ENCODE data around the gene CRLF2. TPM values are rescaled to one million over a fixed set of nuclear protein-coding genes. Genes with fewer than 3 reads are reported as not detected.
"Not testable (repeated sequence)": the region's sequence is repeated elsewhere in the genome, so short reads cannot be mapped to it uniquely, and the experiment has no call there.

Gene CRLF2
- total RNA-seq, 1 donor from 2014 or later: 0.52 TPM

DNA sequence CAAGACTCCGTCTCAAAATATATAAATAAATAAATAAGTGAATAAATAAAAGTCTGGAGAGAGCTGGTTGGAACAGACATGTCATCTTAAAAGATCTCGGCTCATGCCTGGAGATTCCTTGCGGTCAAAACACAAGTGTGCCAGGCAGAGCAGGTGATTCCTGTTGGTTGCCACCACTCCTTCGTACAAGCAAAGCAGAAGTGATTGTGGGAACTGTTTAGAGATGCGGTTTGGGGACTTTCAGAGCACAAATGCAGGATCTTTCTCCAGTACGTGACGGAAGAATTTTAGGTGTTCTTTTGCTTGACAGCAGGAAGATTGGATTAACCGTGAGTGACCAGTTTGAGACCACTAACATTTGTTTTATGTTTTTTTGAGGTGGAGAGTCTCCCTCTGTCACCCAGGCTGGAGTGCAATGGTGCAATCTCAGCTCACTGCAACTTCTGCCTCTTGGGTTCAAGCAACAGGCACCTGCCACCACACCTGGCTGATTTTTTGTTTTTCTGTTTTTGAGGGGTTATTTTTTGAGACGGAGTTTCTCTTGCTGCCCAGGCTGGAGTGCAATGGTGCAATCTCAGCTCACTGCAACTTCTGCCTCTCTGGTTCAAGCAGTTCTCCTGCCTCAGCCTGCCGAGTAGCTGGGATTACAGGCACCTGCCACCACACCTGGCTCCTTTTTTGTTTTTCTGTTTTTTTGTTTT, 2.8 kb upstream of the CRLF2 start:
- Histone ChIP-seq H3K27me3 (ENCODE audit: control insufficient read depth in 3 of 3, insufficient read depth in 3 of 3, low read length in 3 of 3) (no peaks in the 10 kb centered on the region), H3K36me3 (ENCODE audit: control insufficient read depth in 3 of 3, insufficient read depth in 3 of 3, low read length in 3 of 3) (no peaks in the 10 kb centered on the region), H3K4me3 (ENCODE audit: low read length in 3 of 3) (no peak overlapping the region)

DNA sequence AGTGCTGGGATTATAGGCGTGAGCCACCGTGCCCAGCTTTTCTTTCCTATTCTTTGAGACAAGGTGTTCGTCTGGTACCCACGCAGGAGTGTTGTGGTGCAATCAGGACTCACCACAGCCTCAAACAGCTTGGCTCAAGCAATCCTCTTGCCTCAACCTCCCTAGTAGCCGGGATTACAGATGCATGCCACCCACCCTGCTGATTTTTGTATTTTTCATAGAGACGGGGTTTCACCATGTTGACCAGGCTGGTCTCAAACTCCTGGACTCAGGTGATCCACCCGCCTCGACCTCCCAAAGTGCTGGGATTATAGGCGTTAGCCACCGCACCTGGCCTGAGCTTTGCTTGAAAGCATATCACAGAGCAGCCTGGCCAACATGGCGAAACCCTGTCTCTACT, 1.5 kb upstream of the CRLF2 start:
- Histone ChIP-seq H3K4me1 (ENCODE audit: control insufficient read depth in 3 of 3, insufficient read depth in 3 of 3, low read length in 3 of 3) (no peaks in the 10 kb centered on the region), H3K9ac (ENCODE audit: low read depth in 1 of 3, low read length in 3 of 3) (no peak overlapping the region), H3K4me3 (ENCODE audit: low read length in 3 of 3) (no peak overlapping the region), H3K27ac (ENCODE audit: low read depth, low read length) (no peak overlapping the region), H3K27me3 (ENCODE audit: control insufficient read depth in 3 of 3, insufficient read depth in 3 of 3, low read length in 3 of 3) (no peaks in the 10 kb centered on the region), H3K36me3 (ENCODE audit: control insufficient read depth in 3 of 3, insufficient read depth in 3 of 3, low read length in 3 of 3) (no peaks in the 10 kb centered on the region), H3K9me3 (ENCODE audit: control insufficient read depth in 3 of 3, low read length in 3 of 3) (no peaks in the 10 kb centered on the region)

More for the DNA sequence above, 2.8 kb upstream of the CRLF2 start:
- Histone ChIP-seq H3K9ac (ENCODE audit: low read depth in 1 of 3, low read length in 3 of 3) (no peak overlapping the region), H3K9me3 (ENCODE audit: control insufficient read depth in 3 of 3, low read length in 3 of 3) (no peaks in the 10 kb centered on the region), H3K4me1 (ENCODE audit: control insufficient read depth in 3 of 3, insufficient read depth in 3 of 3, low read length in 3 of 3) (no peaks in the 10 kb centered on the region), H3K27ac (ENCODE audit: low read depth, low read length) (no peak overlapping the region)

DNA sequence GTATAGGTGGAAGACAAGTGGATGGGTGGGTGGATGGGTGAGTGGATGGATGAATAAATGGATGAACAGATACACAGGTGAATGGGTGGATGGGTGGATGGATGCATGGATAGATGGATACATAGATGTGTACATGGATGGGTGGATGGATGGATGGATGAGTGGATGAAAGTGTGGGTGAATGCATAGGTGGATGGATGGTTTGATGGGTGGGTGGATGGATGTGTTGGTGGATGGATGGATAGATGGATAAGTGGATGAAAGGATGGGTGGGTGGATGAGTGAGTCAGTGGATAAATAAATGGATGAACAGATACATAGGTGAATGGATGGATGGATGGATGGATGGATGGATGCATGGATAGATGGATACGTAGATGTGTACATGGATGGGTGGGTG, 1.6 kb downstream of the CRLF2 start:
- H3K36me3 ChIP-seq (ENCODE audit: control insufficient read depth in 3 of 3, insufficient read depth in 3 of 3, low read length in 3 of 3): no peaks in the 10 kb centered on the region

DNA sequence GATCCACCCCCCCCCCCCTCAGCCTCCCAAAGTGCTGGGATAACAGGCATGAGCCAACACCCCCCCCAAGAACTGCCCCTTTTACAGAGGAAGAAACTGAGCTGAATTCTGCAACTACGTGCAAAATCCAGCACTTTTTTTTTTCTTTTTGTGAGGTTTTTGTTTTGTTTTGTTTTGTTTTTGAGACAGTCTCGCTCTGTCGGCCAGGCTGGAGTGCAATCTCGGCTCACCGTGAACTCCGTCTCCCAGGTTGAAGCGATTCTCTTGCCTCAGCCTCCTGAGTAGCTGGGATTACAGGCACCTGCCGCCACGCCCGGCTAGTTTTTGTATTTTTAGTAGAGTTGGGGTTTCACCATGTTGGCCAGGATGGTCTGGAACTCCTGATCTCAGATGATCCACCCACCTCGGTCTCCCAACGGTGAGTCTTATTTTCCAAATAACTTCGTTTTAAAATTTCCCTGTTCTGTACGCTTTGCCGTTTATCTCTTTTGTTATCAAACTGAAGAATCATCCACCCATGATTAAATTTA, 4.9 kb downstream of the CRLF2 start:
- H3K9me3 ChIP-seq (ENCODE audit: control insufficient read depth in 3 of 3, low read length in 3 of 3): no peaks in the 10 kb centered on the region
- H3K27ac ChIP-seq (ENCODE audit: low read depth, low read length): no peak overlapping the region
- H3K4me3 ChIP-seq (ENCODE audit: low read length in 3 of 3): no peak overlapping the region
- H3K9ac ChIP-seq (ENCODE audit: low read depth in 1 of 3, low read length in 3 of 3): no peak overlapping the region
- no peaks in the 10 kb centered on the region for H3K27me3 ChIP-seq (ENCODE audit: control insufficient read depth in 3 of 3, insufficient read depth in 3 of 3, low read length in 3 of 3)
- H3K36me3 ChIP-seq (ENCODE audit: control insufficient read depth in 3 of 3, insufficient read depth in 3 of 3, low read length in 3 of 3): no peaks in the 10 kb centered on the region
- H3K4me1 ChIP-seq (ENCODE audit: control insufficient read depth in 3 of 3, insufficient read depth in 3 of 3, low read length in 3 of 3): peaks cover 0 to 4% (median 0%) of the 10 kb centered on the region in 3 donors

More for the DNA sequence above, 1.6 kb downstream of the CRLF2 start:
- Histone ChIP-seq H3K9me3 (ENCODE audit: control insufficient read depth in 3 of 3, low read length in 3 of 3) (no peaks in the 10 kb centered on the region), H3K9ac (ENCODE audit: low read depth in 1 of 3, low read length in 3 of 3) (no peak overlapping the region), H3K27me3 (ENCODE audit: control insufficient read depth in 3 of 3, insufficient read depth in 3 of 3, low read length in 3 of 3) (no peaks in the 10 kb centered on the region), H3K4me1 (ENCODE audit: control insufficient read depth in 3 of 3, insufficient read depth in 3 of 3, low read length in 3 of 3) (peaks cover 0 to under 1% (median 0%) of the 10 kb centered on the region in 3 donors), H3K27ac (ENCODE audit: low read depth, low read length) (no peak overlapping the region), H3K4me3 (ENCODE audit: low read length in 3 of 3) (no peak overlapping the region)

DNA sequence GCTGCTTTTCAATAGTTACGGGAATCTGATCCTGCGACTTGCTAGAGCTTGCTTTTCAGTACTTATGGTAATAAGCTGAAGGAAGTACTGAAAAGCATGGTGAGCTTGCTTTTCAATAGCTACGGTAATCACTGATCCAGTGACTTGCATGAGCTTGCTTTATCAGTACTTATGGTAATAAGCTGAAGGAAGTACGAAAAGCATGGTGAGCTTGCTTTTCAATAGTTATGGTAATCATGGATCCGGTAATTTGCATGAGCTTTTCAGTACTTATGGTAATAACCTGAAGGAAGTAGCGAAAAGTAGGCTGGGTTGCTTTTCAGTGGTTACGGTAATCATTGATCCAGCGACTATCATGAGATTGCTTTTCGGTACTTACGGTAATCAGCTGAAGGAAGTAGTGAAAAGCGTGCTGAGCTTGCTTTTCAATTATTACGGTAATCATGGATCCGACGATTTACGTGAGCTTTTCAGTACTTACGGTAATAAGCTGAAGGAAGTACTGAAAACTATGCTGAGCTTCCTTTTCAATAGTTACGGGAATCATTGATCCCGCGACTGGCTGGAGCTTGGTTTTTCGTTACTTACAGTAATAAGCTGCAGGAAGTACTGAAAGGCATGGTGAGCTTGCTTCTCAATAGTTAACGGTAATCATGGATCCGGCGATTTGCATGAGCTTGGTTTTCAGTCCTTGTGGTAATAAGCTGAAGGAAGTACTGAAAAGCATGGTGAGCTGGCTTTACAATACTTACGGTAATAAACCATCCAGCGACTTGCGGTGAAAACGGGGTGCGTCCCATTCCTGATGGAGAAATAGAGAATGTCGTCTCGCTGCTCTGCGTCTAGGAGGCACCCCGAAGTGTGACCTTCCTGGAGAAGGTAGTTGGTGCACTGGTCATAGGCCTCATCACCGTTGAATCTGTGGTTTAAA, 6.5 kb downstream of the CRLF2 start:
- Histone ChIP-seq H3K27ac (ENCODE audit: low read depth, low read length) (no peak overlapping the region), H3K4me3 (ENCODE audit: low read length in 3 of 3) (peak overlapping the region; percentile 11 to 69 (median 29)), H3K9ac (ENCODE audit: low read depth in 1 of 3, low read length in 3 of 3) (no peak overlapping the region), H3K36me3 (ENCODE audit: control insufficient read depth in 3 of 3, insufficient read depth in 3 of 3, low read length in 3 of 3) (no peaks in the 10 kb centered on the region), H3K27me3 (ENCODE audit: control insufficient read depth in 3 of 3, insufficient read depth in 3 of 3, low read length in 3 of 3) (peaks cover 0 to 3% (median 0%) of the 10 kb centered on the region in 3 donors), H3K9me3 (ENCODE audit: control insufficient read depth in 3 of 3, low read length in 3 of 3) (no peaks in the 10 kb centered on the region), H3K4me1 (ENCODE audit: control insufficient read depth in 3 of 3, insufficient read depth in 3 of 3, low read length in 3 of 3) (peaks cover 0 to 4% (median 0%) of the 10 kb centered on the region in 3 donors)

DNA sequence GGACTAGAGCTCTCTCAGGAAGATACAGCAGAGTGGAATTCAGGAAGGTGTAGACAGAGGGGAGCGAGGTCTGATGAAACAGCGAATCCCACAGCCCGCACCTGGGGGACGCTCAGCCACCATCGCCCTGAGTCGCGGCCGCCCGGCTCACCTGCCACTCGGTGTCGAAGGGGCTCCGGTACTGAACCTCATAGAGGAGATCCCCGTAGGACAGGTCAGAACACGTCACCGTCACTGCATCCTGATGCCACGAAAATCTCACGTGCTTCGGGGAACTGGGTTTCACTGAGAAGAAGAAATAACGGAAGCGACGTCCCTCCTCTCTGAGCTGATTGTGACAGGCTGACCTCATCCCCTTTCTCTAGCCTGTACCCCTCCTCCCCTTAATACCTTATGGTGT, 10.2 kb downstream of the CRLF2 start:
- no peak overlapping the region for H3K9ac ChIP-seq (ENCODE audit: low read depth in 1 of 3, low read length in 3 of 3)
- peaks cover 0 to 4% (median 0%) of the 10 kb centered on the region in 3 donors for H3K4me1 ChIP-seq (ENCODE audit: control insufficient read depth in 3 of 3, insufficient read depth in 3 of 3, low read length in 3 of 3)
- H3K27ac ChIP-seq (ENCODE audit: low read depth, low read length): no peak overlapping the region
- H3K4me3 ChIP-seq (ENCODE audit: low read length in 3 of 3): no peak overlapping the region
- peaks cover 0 to 4% (median 0%) of the 10 kb centered on the region in 3 donors for H3K27me3 ChIP-seq (ENCODE audit: control insufficient read depth in 3 of 3, insufficient read depth in 3 of 3, low read length in 3 of 3)
- H3K36me3 ChIP-seq (ENCODE audit: control insufficient read depth in 3 of 3, insufficient read depth in 3 of 3, low read length in 3 of 3): no peaks in the 10 kb centered on the region
- peaks cover 0 to 2% (median 0%) of the 10 kb centered on the region in 3 donors for H3K9me3 ChIP-seq (ENCODE audit: control insufficient read depth in 3 of 3, low read length in 3 of 3)

DNA sequence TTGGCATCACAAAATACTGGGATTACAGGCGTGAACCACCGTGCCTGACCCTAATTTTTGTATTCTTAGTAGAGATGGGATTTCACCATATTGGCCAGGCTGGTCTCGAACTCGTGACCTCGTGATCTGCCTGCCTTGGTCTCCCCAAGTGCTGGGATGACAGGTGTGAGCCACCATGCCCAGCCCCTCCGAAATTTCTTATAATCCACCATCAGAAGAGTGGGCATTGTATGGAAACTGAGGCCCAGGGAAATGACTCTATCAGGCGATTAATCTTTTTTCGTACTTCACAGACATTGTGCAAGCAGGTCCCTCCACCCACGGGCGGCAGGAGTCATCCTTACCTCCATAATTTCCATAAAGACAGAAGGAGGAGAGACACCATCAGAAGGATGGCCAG, 16.0 kb downstream of the CRLF2 start:
- Histone ChIP-seq H3K4me3 (ENCODE audit: low read length in 3 of 3) (no peak overlapping the region), H3K27ac (ENCODE audit: low read depth, low read length) (no peak overlapping the region), H3K9me3 (ENCODE audit: control insufficient read depth in 3 of 3, low read length in 3 of 3) (peaks cover 0 to 2% (median 0%) of the 10 kb centered on the region in 3 donors), H3K36me3 (ENCODE audit: control insufficient read depth in 3 of 3, insufficient read depth in 3 of 3, low read length in 3 of 3) (no peaks in the 10 kb centered on the region), H3K9ac (ENCODE audit: low read depth in 1 of 3, low read length in 3 of 3) (no peak overlapping the region), H3K4me1 (ENCODE audit: control insufficient read depth in 3 of 3, insufficient read depth in 3 of 3, low read length in 3 of 3) (no peaks in the 10 kb centered on the region), H3K27me3 (ENCODE audit: control insufficient read depth in 3 of 3, insufficient read depth in 3 of 3, low read length in 3 of 3) (peaks cover 0 to 4% (median 0%) of the 10 kb centered on the region in 3 donors)

DNA sequence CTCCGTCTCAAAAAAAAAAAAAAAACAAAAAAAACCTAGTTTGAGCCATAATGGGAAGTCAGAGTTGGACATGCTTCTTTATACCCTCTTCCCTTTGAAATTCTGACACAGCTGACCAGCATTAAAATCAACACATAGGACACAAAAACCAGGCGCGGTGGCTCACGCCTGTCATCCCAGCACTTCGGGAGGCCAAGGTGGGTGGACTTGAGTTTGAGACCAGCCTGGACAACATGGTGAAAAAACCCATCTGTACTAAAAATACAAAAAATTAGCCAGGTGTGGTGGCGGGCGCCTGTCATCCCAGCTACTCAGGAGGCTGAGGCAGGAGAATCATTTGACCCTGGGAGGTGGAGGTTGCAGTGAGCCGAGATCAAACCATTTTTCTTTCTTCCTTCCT, 20.3 kb downstream of the CRLF2 start:
- not testable (repeated sequence) for H3K4me1 ChIP-seq (ENCODE audit: control insufficient read depth in 3 of 3, insufficient read depth in 3 of 3, low read length in 3 of 3); H3K9me3 ChIP-seq (ENCODE audit: control insufficient read depth in 3 of 3, low read length in 3 of 3); H3K36me3 ChIP-seq (ENCODE audit: control insufficient read depth in 3 of 3, insufficient read depth in 3 of 3, low read length in 3 of 3); H3K27ac ChIP-seq (ENCODE audit: low read depth, low read length); H3K4me3 ChIP-seq (ENCODE audit: low read length in 3 of 3); H3K9ac ChIP-seq (ENCODE audit: low read depth in 1 of 3, low read length in 3 of 3); H3K27me3 ChIP-seq (ENCODE audit: control insufficient read depth in 3 of 3, insufficient read depth in 3 of 3, low read length in 3 of 3)

DNA sequence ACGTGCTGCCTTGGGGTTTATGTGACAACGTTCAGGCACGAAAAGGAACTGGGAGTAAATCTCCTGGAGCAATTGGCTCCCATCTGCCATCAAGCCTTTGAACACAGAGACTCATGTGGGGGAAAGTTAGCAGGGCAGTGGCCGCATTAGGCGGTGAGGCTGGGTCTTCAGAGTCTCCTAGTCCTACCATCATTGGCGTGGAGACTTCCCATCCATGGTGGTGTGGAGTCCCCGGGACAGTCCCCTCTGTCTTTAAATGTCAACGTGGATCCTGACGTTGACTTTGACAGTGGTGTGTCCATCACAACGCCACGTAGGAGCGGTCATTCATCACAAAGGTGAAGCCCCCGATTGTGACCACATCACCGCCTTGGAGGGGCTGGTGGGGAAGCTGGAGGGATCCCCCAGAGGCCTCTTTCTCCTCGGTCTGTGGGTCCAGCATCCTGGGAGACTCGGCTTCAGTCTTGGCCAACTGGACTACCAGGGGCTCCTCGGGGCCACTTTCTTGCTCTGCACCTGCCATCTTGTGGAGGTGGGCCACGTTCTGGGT, 21.8 kb downstream of the CRLF2 start:
- H3K27me3 ChIP-seq (ENCODE audit: control insufficient read depth in 3 of 3, insufficient read depth in 3 of 3, low read length in 3 of 3): no peaks in the 10 kb centered on the region
- H3K36me3 ChIP-seq (ENCODE audit: control insufficient read depth in 3 of 3, insufficient read depth in 3 of 3, low read length in 3 of 3): no peaks in the 10 kb centered on the region
- H3K4me1 ChIP-seq (ENCODE audit: control insufficient read depth in 3 of 3, insufficient read depth in 3 of 3, low read length in 3 of 3): no peaks in the 10 kb centered on the region
- no peak overlapping the region for H3K4me3 ChIP-seq (ENCODE audit: low read length in 3 of 3)
- H3K9ac ChIP-seq (ENCODE audit: low read depth in 1 of 3, low read length in 3 of 3): no peak overlapping the region
- no peaks in the 10 kb centered on the region for H3K9me3 ChIP-seq (ENCODE audit: control insufficient read depth in 3 of 3, low read length in 3 of 3)
- no peak overlapping the region for H3K27ac ChIP-seq (ENCODE audit: low read depth, low read length)

Measured in skeletal muscle tissue (tissue), 4 donors.